ENCODE results near the gene MX2. TPM values are rescaled to one million over a fixed set of nuclear protein-coding genes. Genes with fewer than 3 reads are reported as not detected.

Gene MX2
- total and polyA plus RNA-seq, 9 of the 15 experiments (the other 6 are each of a cell fraction or from before 2014, with no cell fraction given), result 0.10 to 0.95 (median 0.47) TPM; not detected in 1

- no peak for TF ChIP-seq MEF2A (IDR thresholded peaks at IDR 0.05; ENCODE audit: control insufficient read depth, low read depth, low read length)
- no peak for TF ChIP-seq NR2C1 (IDR thresholded peaks at IDR 0.05)
- no peak for TF ChIP-seq NR2C1 (tag; IDR thresholded peaks at IDR 0.05)
- no peak for TF ChIP-seq ZNF174 (CRISPR knock-in tag; IDR thresholded peaks at IDR 0.05)
- no peak for TF ChIP-seq ATF3 (IDR thresholded peaks at IDR 0.05)
- TF ChIP-seq ATF3 (CRISPR knock-in tag; conservative IDR thresholded peaks at IDR 0.05), result no peak
These were observed 48.5 kb downstream of the MX2 start (continued) for GRCh38 chr21:41410361-41410760.

GRCh38 chr21:41410767-41411448, 49.1 kb downstream of the MX2 start:
- Histone ChIP-seq H4K20me1 (replicated peaks; ENCODE audit: control insufficient read depth, insufficient read depth, low read length) (no peaks in the 10 kb centered on the region), H3K4me2 (ENCODE audit: insufficient read depth, low read length) (no peak overlapping the region), H3K36me3 (ENCODE audit: control insufficient read depth, insufficient read depth, low read length) (no peaks in the 10 kb centered on the region), H3K9me1 (ENCODE audit: control insufficient read depth, insufficient read depth, low read length) (no peaks in the 10 kb centered on the region), H3K27me3 (ENCODE audit: control insufficient read depth in 2 of 2, insufficient read depth in 2 of 2, low read length in 2 of 2) (peaks cover 7 to 15% of the 10 kb centered on the region in 2 experiments; a peak in 2 of 5 replicates), H3K27ac (ENCODE audit: extremely low read depth, low read depth, low read length) (no peak overlapping the region), H3K79me2 (ENCODE audit: control insufficient read depth, insufficient read depth, low read length) (no peaks in the 10 kb centered on the region), H3K4me3 (no peak overlapping the region), H3K4me1 (replicated peaks in 1 of 2; ENCODE audit: control insufficient read depth in 2 of 2, insufficient read depth in 2 of 2, low read length in 2 of 2) (no peaks in the 10 kb centered on the region), H3K9me3 (replicated peaks; ENCODE audit: control insufficient read depth, insufficient read depth, low read depth, low read length) (no peaks in the 10 kb centered on the region), H2AFZ (ENCODE audit: low read depth, low read length) (no peak overlapping the region), H3K9ac (ENCODE audit: insufficient read depth in 1 of 2, low read depth in 2 of 2, low read length in 2 of 2) (no peak overlapping the region)
- ATAC-seq (no peak), FAIRE-seq (no peak), DNase-seq (ENCODE audit: extremely low read depth in 1 of 4, low spot score in 3 of 4) (no peak)
- intact Hi-C loops (cut with micrococcal nuclease) (no loop called here), in situ Hi-C loops (cut with MboI) (no loop called here)
- CTCF ChIA-PET (ENCODE audit: low intra/inter-chr PET ratio), result no interaction called here
- WGBS (ENCODE audit: insufficient coverage, low coverage, missing lambda C conversion rate), result 0% methylated on average over 5 of the region's 5 CpGs
- POLR2A ChIA-PET, result interaction anchor here (0.8 to 1.3 kb wide), 3 partner anchors 8 to 245 kb away, joined by 3 to 4 read pairs (median 3); no protein-coding TSS in a partner anchor
- no TSS peak for BruUV-seq (replicated peaks)
- no peak for TF ChIP-seq ZNF717 (CRISPR knock-in tag; IDR thresholded peaks at IDR 0.05)
- no peak for TF ChIP-seq ZNF77 (CRISPR knock-in tag; IDR thresholded peaks at IDR 0.05)
- no peak for TF ChIP-seq HNRNPH1 (optimal IDR thresholded peaks at IDR 0.05; ENCODE audit: low read depth, low read length)
- no peak for TF ChIP-seq CREB3 (tag; conservative IDR thresholded peaks at IDR 0.05; ENCODE audit: low read depth)
- no peak for TF ChIP-seq MEF2A (IDR thresholded peaks at IDR 0.05; ENCODE audit: control insufficient read depth, low read depth, low read length)
- TF ChIP-seq TSC22D4 (tag; IDR thresholded peaks at IDR 0.05), result no peak
- TF ChIP-seq PRPF4 (IDR thresholded peaks at IDR 0.05; ENCODE audit: insufficient read depth, low read depth, low read length, poor library complexity, severe bottlenecking), result no peak
- no peak for TF ChIP-seq MAX (CRISPR knock-in tag; IDR thresholded peaks at IDR 0.05)
- no peak for TF ChIP-seq GABPB1 (CRISPR knock-in tag; IDR thresholded peaks at IDR 0.05)
- TF ChIP-seq GTF2B (IDR thresholded peaks at IDR 0.05; ENCODE audit: extremely low read depth, insufficient read length), result no peak
- TF ChIP-seq MTF1 (CRISPR knock-in tag; IDR thresholded peaks at IDR 0.05; ENCODE audit: borderline replicate concordance), result no peak

Measured in K562 (cell line).